ENCODE results near the gene IL10.

DNA sequence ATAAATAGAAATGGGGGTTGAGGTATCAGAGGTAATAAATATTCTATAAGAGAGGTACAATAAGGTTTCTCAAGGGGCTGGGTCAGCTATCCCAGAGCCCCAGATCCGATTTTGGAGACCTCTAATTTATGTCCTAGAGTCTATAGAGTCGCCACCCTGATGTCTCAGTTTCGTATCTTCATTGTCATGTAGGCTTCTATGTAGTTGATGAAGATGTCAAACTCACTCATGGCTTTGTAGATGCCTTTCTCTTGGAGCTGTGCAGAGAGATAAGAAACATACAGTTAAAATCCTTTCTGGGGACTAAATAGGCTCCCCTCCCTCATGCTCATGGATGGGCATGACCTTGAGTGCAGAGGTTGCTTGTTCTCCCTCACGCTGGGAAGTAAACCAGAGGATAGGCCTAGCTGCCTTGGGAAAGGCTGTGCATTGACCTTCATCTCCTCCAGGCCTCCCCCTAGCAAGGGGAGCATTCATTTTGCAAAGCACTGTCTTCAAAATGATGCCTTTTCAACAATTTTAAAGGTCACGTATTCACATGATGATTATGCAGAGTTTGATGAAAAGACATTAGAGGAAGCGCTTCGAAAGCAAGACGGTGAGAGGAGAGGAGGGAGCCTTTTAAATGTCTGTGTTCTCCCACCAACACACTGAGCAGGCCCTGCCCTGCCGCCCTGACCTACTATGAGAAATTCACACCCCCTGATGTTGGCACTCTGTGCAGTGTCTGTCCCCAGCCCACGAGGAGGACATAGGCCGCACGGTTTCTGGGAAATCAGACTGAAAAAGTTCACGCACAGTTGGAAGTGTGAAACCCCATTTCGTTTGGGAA is 3.6 kb downstream of the IL10 start:
- TF ChIP-seq CTCF (optimal IDR thresholded peaks at IDR 0.05 in 1 of 3, IDR thresholded peaks at IDR 0.05 in 1 of 3, conservative IDR thresholded peaks at IDR 0.05 in 1 of 3; ENCODE audit: extremely low read depth in 1 of 3, insufficient read depth in 2 of 3, low read length in 3 of 3) (no peak), EZH2 (IDR thresholded peaks at IDR 0.05; ENCODE audit: low read length) (no peak)

Measured in keratinocyte (primary cell).